HepG2 (cell line): ENCODE results near the gene CELF4. TPM values are rescaled to one million over a fixed set of nuclear protein-coding genes. Genes with fewer than 3 reads are reported as not detected.
A peak's percentile ranks its signal among the peaks of the same experiment; 100 is the strongest.

Source experiments
- ATAC-seq: fragments of 200-7000 bp; cut with Tn5 transposase; 3 replicates; pipeline ENCODE4 v1.9.1; 2020; ENCODE audit warnings: mild to moderate bottlenecking, moderate library complexity
- BruUV-seq: library from RNA; stranded (reverse); fragments of 400-500 nt; replicated peaks from 2 replicates; lab custom pipeline; 2021; lab: Mats Ljungman, UMichigan
- CTCF ChIA-PET: fragments of 300-600 bp; formaldehyde crosslinking; extraction: SDS; loops from one replicate; lab custom pipeline; 2021; ENCODE audit warnings: low total read pairs, inconsistent platforms, low intra/inter-chr PET ratio; lab: Yijun Ruan, JAX
- POLR2A ChIA-PET: fragments of 350-600 bp; sonication (Branson Sonifier 250); formaldehyde crosslinking; loops from one replicate; lab custom pipeline; 2020; ENCODE audit warnings: antibody characterized with exemption, inconsistent platforms; lab: Yijun Ruan, JAX
- DNase-seq: peaks from one replicate; pipeline ENCODE4 v3.0.0-alpha.2; 2015; ENCODE audit warnings: low spot score
- FAIRE-seq: peaks from 3 replicates; lab custom pipeline; 2011; peaks lifted over from hg19 to GRCh38; lab: Jason Lieb, UNC
- H2AFZ ChIP-seq: one replicate; pipeline ENCODE4 v1.6.1; 2011; ENCODE audit warnings: low read length, inconsistent platforms
- H3K27ac ChIP-seq: fragments of 300-600 bp; 3 replicates; pipeline ENCODE4 v1.8.0; 2011; ENCODE audit warnings: mixed run types, mild to moderate bottlenecking, mixed read lengths, low read length, inconsistent platforms; ENCODE audit not compliant: insufficient read depth; ENCODE audit errors: extremely low read length
- H3K27me3 ChIP-seq, 2 experiments: fragments of 200-600 bp in 1 of 2; 2 replicates in 1 of 2; 3 replicates in 1 of 2; pipeline versions ENCODE4 v1.6.0 to v1.8.0; 2011; ENCODE audit warnings: low read length in 2 of 2, mild to moderate bottlenecking in 2 of 2, moderate library complexity in 2 of 2, inconsistent platforms in 1 of 2; ENCODE audit not compliant: insufficient read depth in 2 of 2, control insufficient read depth in 1 of 2
- H3K36me3 ChIP-seq, 2 experiments: fragments of 200-600 bp in 1 of 2; replicated peaks in 1 of 2; 2 replicates in 1 of 2; 3 replicates in 1 of 2; pipeline versions ENCODE4 v1.5.1 to v1.8.0; 2011; ENCODE audit warnings: low read length in 2 of 2, inconsistent platforms in 1 of 2; ENCODE audit not compliant: insufficient read depth in 2 of 2, control insufficient read depth in 1 of 2
- H3K4me1 ChIP-seq: 2 replicates; pipeline ENCODE4 v1.5.1; 2012; ENCODE audit warnings: low read length, inconsistent platforms; ENCODE audit not compliant: insufficient read depth
- H3K4me2 ChIP-seq: 2 replicates; pipeline ENCODE4 v1.6.0; 2011; ENCODE audit warnings: low read depth, low read length, inconsistent platforms
- H3K4me3 ChIP-seq, 3 experiments: fragments of 200-600 bp in 1 of 3; sonication (generic), shearing (Covaris generic) in 1 of 3; replicated peaks in 1 of 3; 2 replicates each; pipeline ENCODE4 v1.5.1; 2011 to 2016; ENCODE audit warnings: low read length in 3 of 3, inconsistent platforms in 2 of 3, low read depth in 2 of 3, mild to moderate bottlenecking in 2 of 3, control low read depth in 1 of 3, mixed read lengths in 1 of 3; ENCODE audit not compliant: insufficient read depth in 1 of 3
- H3K79me2 ChIP-seq: one replicate; pipeline ENCODE4 v1.6.1; 2011; ENCODE audit warnings: low read length, inconsistent platforms; ENCODE audit not compliant: insufficient read depth
- H3K9ac ChIP-seq: 2 replicates; pipeline ENCODE4 v1.6.0; 2011; ENCODE audit warnings: mild to moderate bottlenecking, low read depth, low read length, inconsistent platforms; ENCODE audit not compliant: insufficient read depth
- H3K9me3 ChIP-seq: 2 replicates; pipeline ENCODE4 v1.5.1; 2012; ENCODE audit warnings: mild to moderate bottlenecking, low read length
- H4K20me1 ChIP-seq: 2 replicates; pipeline ENCODE4 v1.6.0; 2011; ENCODE audit warnings: inconsistent platforms, mild to moderate bottlenecking, low read length, moderate library complexity; ENCODE audit not compliant: insufficient read depth
- BORCS8-MEF2B ChIP-seq: sonication (generic); formaldehyde crosslinking; IDR thresholded peaks from 2 replicates; pipeline ENCODE4 v1.8.0; 2022; ENCODE audit warnings: mild to moderate bottlenecking, missing genetic modification reagents
- CBFB ChIP-seq: sonication (generic); formaldehyde crosslinking; IDR thresholded peaks from 2 replicates; pipeline ENCODE4 v1.4.0; 2020; ENCODE audit warnings: missing genetic modification reagents
- FOXJ3 ChIP-seq: sonication (generic); formaldehyde crosslinking; IDR thresholded peaks from 2 replicates; pipeline ENCODE4 v1.4.0; 2020; ENCODE audit warnings: missing genetic modification reagents, mild to moderate bottlenecking, borderline replicate concordance
- MAZ ChIP-seq, 2 experiments: sonication (generic) in 1 of 2; formaldehyde crosslinking in 1 of 2; IDR thresholded peaks; 2 replicates each; pipeline versions ENCODE4 v1.5.0 to v1.6.1; 2012 to 2020; ENCODE audit warnings: low read depth in 2 of 2, mild to moderate bottlenecking in 2 of 2, borderline replicate concordance in 1 of 2, improper control_type of control experiment in 1 of 2, low read length in 1 of 2, missing genetic modification reagents in 1 of 2, moderate library complexity in 1 of 2
- NCOA1 ChIP-seq: sonication (generic); formaldehyde crosslinking; IDR thresholded peaks from 2 replicates; pipeline ENCODE4 v1.9.0; 2021; ENCODE audit warnings: missing genetic modification reagents
- NFYC ChIP-seq: IDR thresholded peaks from 2 replicates; pipeline ENCODE4 v1.6.1; 2016; ENCODE audit warnings: missing genetic modification reagents, missing compliant biosample characterization
- TRIM24 ChIP-seq: sonication (generic); formaldehyde crosslinking; IDR thresholded peaks from 2 replicates; pipeline ENCODE4 v1.8.0; 2022; ENCODE audit warnings: mild to moderate bottlenecking, missing genetic modification reagents
- YEATS2 ChIP-seq: sonication (generic); formaldehyde crosslinking; IDR thresholded peaks from 2 replicates; pipeline ENCODE4 v1.4.0; 2020; ENCODE audit warnings: missing genetic modification reagents, borderline replicate concordance
- ZBTB3 ChIP-seq: sonication (generic); formaldehyde crosslinking; IDR thresholded peaks from 2 replicates; pipeline ENCODE4 v1.4.0; 2020; ENCODE audit warnings: low read depth, mild to moderate bottlenecking, moderate library complexity, missing genetic modification reagents, borderline replicate concordance
- ZNF256 ChIP-seq: sonication (generic); formaldehyde crosslinking; conservative IDR thresholded peaks from 2 replicates; pipeline ENCODE4 v1.4.0; 2020; ENCODE audit warnings: missing genetic modification reagents
- ZNF501 ChIP-seq: sonication (generic); formaldehyde crosslinking; IDR thresholded peaks from 2 replicates; pipeline ENCODE4 v1.5.1; 2020; ENCODE audit warnings: mild to moderate bottlenecking, moderate library complexity, missing genetic modification reagents
- WGBS: methylation state at CpG from one replicate; pipeline ENCODE4 v1.1.6; 2017; ENCODE audit warnings: low lambda C conversion rate; 5-methylcytosine and 5-hydroxymethylcytosine counted together
- in situ Hi-C: cut with HindIII; loops from 2 replicates; pipeline ENCODE4 v1.10.0; 2017; ENCODE audit warnings: low pct_unique_long_range_greater_than_20kb; ENCODE audit not compliant: extremely low pct_ligation_motif_present
- intact Hi-C: fragments of 100-400 bp; cut with micrococcal nuclease; formaldehyde crosslinking; loops from one replicate; pipeline ENCODE4 v1.10.0; 2022; ENCODE audit not compliant: unreplicated experiment
- polyA plus RNA-seq, 8 experiments: library from polyadenylated mRNA; depleted of rRNA in 3 of 8; stranded (reverse) in 7 of 8; unstranded in 1 of 8; fragments of >200 nt; fragmentation: Illumina TruSeq in 4 of 8; extraction: Trizol in 4 of 8; gene quantifications; 2 replicates each; pipeline versions ENCODE4 v1.2.1 to v1.2.3, GENCODE V29; 2011 to 2016; ENCODE audit warnings: low read depth in 4 of 8, missing spikeins in 1 of 8, mixed read lengths in 1 of 8; ENCODE audit not compliant: insufficient read depth in 1 of 8
- total RNA-seq, 5 experiments: library from RNA; depleted of rRNA; stranded (reverse); fragments of >200 nt; fragmentation: Illumina TruSeq; extraction: Trizol; gene quantifications; 2 replicates each; pipeline ENCODE4 v1.2.3, GENCODE V29; 2016; ENCODE audit warnings: low read depth in 1 of 5
- TF ChIP-seq, protein P1 (sequence below): fragments of 450-650 bp; IDR thresholded peaks from 2 replicates; pipeline ENCODE4 v1.6.1; 2016

The CELF4 gene
- total and polyA plus RNA-seq, 2 of the 13 experiments (the other 11 are each of a cell fraction or from before 2014, with no cell fraction given): not detected

DNA sequence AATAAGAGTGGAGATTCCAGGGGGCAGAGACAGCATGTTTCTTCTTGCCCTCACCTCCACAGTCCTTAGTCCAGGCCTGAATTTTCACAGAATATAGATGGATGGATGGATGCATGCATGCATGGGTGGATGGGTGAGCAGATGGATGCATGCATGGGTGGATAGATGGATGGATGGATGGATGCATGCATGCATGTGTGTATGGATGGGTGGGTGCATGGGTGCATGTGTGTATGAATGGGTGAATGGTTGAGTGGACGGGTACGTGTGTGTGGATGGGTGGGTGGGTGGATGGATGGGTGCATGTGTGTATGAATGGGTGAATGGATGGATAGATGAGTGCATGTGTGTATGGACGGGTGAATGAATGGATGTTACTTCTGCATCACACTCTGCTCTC, 153.3 kb downstream of the CELF4 start:
- TF ChIP-seq ZNF501 (CRISPR knock-in tag): no peak
- TF ChIP-seq, protein P1, sequence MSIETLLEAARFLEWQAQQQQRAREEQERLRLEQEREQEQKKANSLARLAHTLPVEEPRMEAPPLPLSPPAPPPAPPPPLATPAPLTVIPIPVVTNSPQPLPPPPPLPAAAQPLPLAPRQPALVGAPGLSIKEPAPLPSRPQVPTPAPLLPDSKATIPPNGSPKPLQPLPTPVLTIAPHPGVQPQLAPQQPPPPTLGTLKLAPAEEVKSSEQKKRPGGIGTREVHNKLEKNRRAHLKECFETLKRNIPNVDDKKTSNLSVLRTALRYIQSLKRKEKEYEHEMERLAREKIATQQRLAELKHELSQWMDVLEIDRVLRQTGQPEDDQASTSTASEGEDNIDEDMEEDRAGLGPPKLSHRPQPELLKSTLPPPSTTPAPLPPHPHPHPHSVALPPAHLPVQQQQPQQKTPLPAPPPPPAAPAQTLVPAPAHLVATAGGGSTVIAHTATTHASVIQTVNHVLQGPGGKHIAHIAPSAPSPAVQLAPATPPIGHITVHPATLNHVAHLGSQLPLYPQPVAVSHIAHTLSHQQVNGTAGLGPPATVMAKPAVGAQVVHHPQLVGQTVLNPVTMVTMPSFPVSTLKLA: peak; percentile 66; the same call in 1 of the 2 replicates
- TF ChIP-seq, all 625 proteins: peak for 1
- in situ Hi-C loops (no loop called here), intact Hi-C loops (no loop called here)
- H3K9ac ChIP-seq: no peak overlapping the region
- H2AFZ ChIP-seq: no peak overlapping the region
- no peaks in the 10 kb centered on the region for H3K79me2 ChIP-seq
- FAIRE-seq (no peak), ATAC-seq (no peak), DNase-seq (no peak)
- no TSS peak for BruUV-seq
- H3K27ac ChIP-seq: no peak overlapping the region
- H4K20me1 ChIP-seq: no peaks in the 10 kb centered on the region
- no peak overlapping the region for H3K4me2 ChIP-seq
- peaks cover 1 to 13% of the 10 kb centered on the region in 2 experiments; a peak in 3 of 5 replicates for H3K27me3 ChIP-seq
- H3K4me1 ChIP-seq: no peaks in the 10 kb centered on the region
- no peaks in the 10 kb centered on the region for H3K9me3 ChIP-seq
- no peak overlapping the region for H3K4me3 ChIP-seq
- CTCF ChIA-PET: no interaction called here
- no peaks in the 10 kb centered on the region for H3K36me3 ChIP-seq
- 0% methylated on average over 3 of the region's 3 CpGs for WGBS
- POLR2A ChIA-PET: no interaction called here

DNA sequence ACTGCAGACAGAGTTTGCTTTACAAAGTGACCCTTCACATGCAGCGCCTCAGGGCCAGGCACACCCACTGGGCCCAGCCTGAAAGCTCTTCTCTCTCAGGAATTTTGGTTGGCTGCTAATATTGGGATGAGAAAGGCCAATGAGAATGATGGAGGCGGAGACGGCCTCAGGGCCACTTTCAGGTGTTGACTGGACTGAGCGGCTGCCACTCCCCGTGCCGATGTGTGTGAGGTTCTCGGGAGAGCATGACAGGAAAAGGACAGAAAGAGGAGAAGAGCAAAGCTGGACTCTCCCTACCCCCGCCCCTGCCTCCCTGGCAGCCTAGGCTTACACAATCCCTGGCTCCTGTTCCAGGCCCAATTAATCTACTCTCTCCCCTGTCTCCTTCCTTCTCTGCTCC, 155.7 kb downstream of the CELF4 start:
- Histone ChIP-seq H2AFZ (no peak overlapping the region), H3K9ac (no peak overlapping the region), H3K4me3 (no peak overlapping the region), H3K4me1 (no peaks in the 10 kb centered on the region), H3K27ac (no peak overlapping the region), H4K20me1 (no peaks in the 10 kb centered on the region), H3K27me3 (peaks cover 1 to 22% of the 10 kb centered on the region in 2 experiments; a peak in 4 of 5 replicates), H3K36me3 (no peaks in the 10 kb centered on the region)
- in situ Hi-C loops: no loop called here
- ChIA-PET POLR2A (no interaction called here), CTCF (no interaction called here)
- ATAC-seq: no peak
- TF ChIP-seq YEATS2 (CRISPR knock-in tag): no peak
- TF ChIP-seq MAZ (IDR thresholded peaks at IDR 0.05; ENCODE audit: borderline replicate concordance, low read depth, low read length): no peak
- no peak for TF ChIP-seq MAZ (CRISPR knock-in tag; IDR thresholded peaks at IDR 0.05; ENCODE audit: low read depth)
- no peak for TF ChIP-seq TRIM24 (CRISPR knock-in tag)
- no peak for TF ChIP-seq FOXJ3
- TF ChIP-seq ZNF256 (CRISPR knock-in tag): no peak
- no peak for TF ChIP-seq NFYC
- no peak for TF ChIP-seq BORCS8-MEF2B (CRISPR knock-in tag)
- TF ChIP-seq ZBTB3 (CRISPR knock-in tag): no peak
- no peak for TF ChIP-seq CBFB (CRISPR knock-in tag)
- TF ChIP-seq NCOA1: no peak
- TF ChIP-seq, all 625 proteins: peak for 0
- intact Hi-C loops: no loop called here
- Histone ChIP-seq H3K9me3 (no peaks in the 10 kb centered on the region), H3K4me2 (no peak overlapping the region), H3K79me2 (no peaks in the 10 kb centered on the region)
- FAIRE-seq (no peak), DNase-seq (no peak)
- no TSS peak for BruUV-seq
- 19% methylated on average over 4 of the region's 8 CpGs for WGBS
